A673 (cell line): Measurements from ENCODE around the gene CAP1. TPM values are rescaled to one million over a fixed set of nuclear protein-coding genes. Genes with fewer than 3 reads are reported as not detected.

Source experiments
- Bru-seq: library from RNA; stranded (reverse); fragments of 400-500 nt; gene quantifications from one replicate; lab custom pipeline; 2021; lab: Mats Ljungman, UMichigan
- BruChase-seq, 2 experiments: library from RNA; stranded (reverse); fragments of 400-500 nt; gene quantifications; one replicate each; lab custom pipeline; 2021; lab: Mats Ljungman, UMichigan
- BruUV-seq: library from RNA; stranded (reverse); fragments of 400-500 nt; replicated peaks from 2 replicates; lab custom pipeline; 2021; lab: Mats Ljungman, UMichigan
- CTCF ChIA-PET: fragments of 300-600 bp; sonication (Branson Sonifier 250); formaldehyde crosslinking; loops from one replicate; lab custom pipeline; 2022; ENCODE audit warnings: antibody characterized with exemption; lab: Charles Lee
- POLR2A ChIA-PET: fragments of 300-600 bp; sonication (Branson Sonifier 250); formaldehyde crosslinking; loops from one replicate; lab custom pipeline; 2022; ENCODE audit warnings: antibody characterized with exemption; ENCODE audit not compliant: low non-redundant PET; lab: Charles Lee
- DNase-seq: peaks from one replicate; pipeline ENCODE4 v3.0.0-alpha.2; 2015; ENCODE audit warnings: low spot score
- H3K27ac ChIP-seq: fragments of 200-600 bp; sonication (generic); 2 replicates; pipeline ENCODE4 v1.5.1; 2016; ENCODE audit warnings: mixed run types, low read depth, mild to moderate bottlenecking, mixed read lengths, antibody characterized with exemption, low read length; ENCODE audit not compliant: poor library complexity, severe bottlenecking
- H3K27me3 ChIP-seq: fragments of 200-600 bp; sonication (generic); replicated peaks from 2 replicates; pipeline ENCODE4 v1.6.1; 2017; ENCODE audit warnings: mixed run types, low read depth, mild to moderate bottlenecking, mixed read lengths, antibody characterized with exemption, low read length; ENCODE audit not compliant: insufficient read depth, poor library complexity
- H3K36me3 ChIP-seq: fragments of 200-600 bp; sonication (generic); 2 replicates; pipeline ENCODE4 v1.6.1; 2016; ENCODE audit warnings: mixed run types, mild to moderate bottlenecking, mixed read lengths, antibody characterized with exemption, low read length; ENCODE audit not compliant: insufficient read depth, poor library complexity, severe bottlenecking
- H3K4me1 ChIP-seq: fragments of 200-600 bp; sonication (generic); 2 replicates; pipeline ENCODE4 v1.6.1; 2017; ENCODE audit warnings: mixed run types, mild to moderate bottlenecking, mixed read lengths, antibody characterized with exemption, low read length; ENCODE audit not compliant: insufficient read depth, poor library complexity, severe bottlenecking
- H3K4me3 ChIP-seq: fragments of 200-600 bp; sonication (generic); 2 replicates; pipeline ENCODE4 v1.5.1; 2016; ENCODE audit warnings: low read depth, mixed run types, mild to moderate bottlenecking, mixed read lengths, low read length; ENCODE audit not compliant: poor library complexity, severe bottlenecking
- H3K9me3 ChIP-seq: fragments of 200-600 bp; sonication (generic); 2 replicates; pipeline ENCODE4 v1.6.1; 2016; ENCODE audit warnings: mixed run types, low read depth, mild to moderate bottlenecking, mixed read lengths, antibody characterized with exemption, low read length; ENCODE audit not compliant: poor library complexity, severe bottlenecking
- CTCF ChIP-seq: fragments of 300-800, 200-600 bp; sonication (generic); conservative IDR thresholded peaks from 2 replicates; pipeline ENCODE4 v1.5.1; 2017; ENCODE audit warnings: low read depth, mild to moderate bottlenecking, antibody characterized with exemption, low read length, moderate library complexity, mixed read lengths
- EZH2 ChIP-seq: fragments of 200-600 bp; sonication (generic); IDR thresholded peaks from 2 replicates; pipeline ENCODE4 v1.6.1; 2017; ENCODE audit warnings: borderline replicate concordance, low read depth, mild to moderate bottlenecking, mixed read lengths, antibody characterized with exemption, low read length; ENCODE audit not compliant: poor library complexity, severe bottlenecking
- intact Hi-C: fragments of 100-400 bp; cut with micrococcal nuclease; formaldehyde crosslinking; loops from one replicate; pipeline ENCODE4 v1.10.0; 2022; ENCODE audit not compliant: unreplicated experiment
- long read RNA-seq: library from polyadenylated mRNA; stranded (forward); transcript quantifications from one replicate; pipeline ENCODE4 v2.0.0, GENCODE V29; 2022
- total RNA-seq: library from RNA; stranded (reverse); gene quantifications from 2 replicates; pipeline ENCODE4 v1.2.3, GENCODE V29; 2021

Gene CAP1
- total RNA-seq, result 266 and 285 TPM in 2 replicates
- percentile 82 among the genes with signal in this experiment for Bru-seq, nascent RNA
- percentile 81 among the genes with signal in this experiment for BruChase-seq, experiment 1, labeled RNA remaining after a 2-hour chase
- percentile 93 among the genes with signal in this experiment for BruChase-seq, experiment 2, labeled RNA remaining after a 6-hour chase
- long read RNA-seq, transcript CAP1-201 (13 exons, 2,592 nt), result minor isoform, 20 of 591 reads
- long read RNA-seq, transcript CAP1-206 (13 exons, 2,217 nt), result major isoform, 201 of 591 reads
- long read RNA-seq, transcript CAP1-203 (13 exons, 3,105 nt), result minor isoform, 107 of 591 reads
- long read RNA-seq, transcript CAP1-202 (13 exons, 1,496 nt), result minor isoform, 87 of 591 reads
- long read RNA-seq, partial matches to known transcripts, result 42 of 591 reads
- long read RNA-seq, other reads (novel, unspliced or antisense), result 117 of 591 reads

- intact Hi-C loops, result no loop called here
- BruUV-seq, result TSS peak; percentile 77
- Histone ChIP-seq H3K27ac (peak within 1 kb of the TSS; percentile 92), H3K9me3 (no peaks in the 10 kb centered on the region), H3K27me3 (no peaks in the 10 kb centered on the region), H3K36me3 (no peaks in the 10 kb centered on the region), H3K4me3 (peak within 1 kb of the TSS; percentile 80), H3K4me1 (peaks cover 13% of the 10 kb centered on the region)
- TF ChIP-seq CTCF, result no peak
- no peak for TF ChIP-seq EZH2
- DNase-seq, result peak; percentile 99
- POLR2A ChIA-PET, result interaction anchor here (0.5 kb wide), 1 partner anchor 10 kb away, joined by 3 read pairs; no protein-coding TSS in a partner anchor
- CTCF ChIA-PET, result interaction anchor here (0.5 kb wide), 1 partner anchor 81 kb away, joined by 3 read pairs; no protein-coding TSS in a partner anchor
These were observed at the start of gene CAP1 for GRCh38 chr1:40040511-40041465. CAP1 (plus strand) TSS chr1:40040729; CDS start chr1:40059347, 18,618 bp downstream.

GRCh38 chr1:39992234-39992633, 48.3 kb upstream of the CAP1 start:
- intact Hi-C loops, result no loop called here
- BruUV-seq, result no TSS peak
- Histone ChIP-seq H3K27me3 (no peaks in the 10 kb centered on the region), H3K9me3 (no peaks in the 10 kb centered on the region), H3K4me1 (no peaks in the 10 kb centered on the region), H3K27ac (no peak overlapping the region), H3K4me3 (no peak overlapping the region), H3K36me3 (no peaks in the 10 kb centered on the region)
- DNase-seq, result no peak
- ChIA-PET CTCF (no interaction called here), POLR2A (no interaction called here)
- TF ChIP-seq EZH2 (no peak), CTCF (no peak)

- Histone ChIP-seq H3K4me3 (no peak overlapping the region), H3K9me3 (no peaks in the 10 kb centered on the region), H3K36me3 (no peaks in the 10 kb centered on the region), H3K27me3 (no peaks in the 10 kb centered on the region), H3K27ac (no peak overlapping the region), H3K4me1 (no peaks in the 10 kb centered on the region)
- no peak for DNase-seq
- ChIA-PET POLR2A (no interaction called here), CTCF (interaction anchor here (0.7 kb wide), 1 partner anchor 162 kb away, joined by 3 read pairs; no protein-coding TSS in a partner anchor)
- BruUV-seq, result no TSS peak
- intact Hi-C loops, result no loop called here
- no peak for TF ChIP-seq CTCF
- TF ChIP-seq EZH2, result no peak
These were observed 47.6 kb upstream of the CAP1 start for GRCh38 chr1:39992888-39993287.
